ENCODE results near the gene OR2A12.
"Not testable (repeated sequence)": the region's sequence is repeated elsewhere in the genome, so short reads cannot be mapped to it uniquely, and the experiment has no call there.

OR2A12 gene

GRCh38 chr7:144122876-144123275, 36.8 kb downstream of the OR2A12 start, which contains the start of gene OR2A14:
OR2A14 (plus strand) TSS chr7:144123176; CDS start chr7:144129113, 5,937 bp downstream.
- FAIRE-seq = no peak

- FAIRE-seq = no peak
Measured at GRCh38 chr7:144127714-144128334, 41.7 kb downstream of the OR2A12 start.

GRCh38 chr7:144129601-144130000, 43.5 kb downstream of the OR2A12 start:
- FAIRE-seq = not testable (repeated sequence)

GRCh38 chr7:144130730-144131129, 44.7 kb downstream of the OR2A12 start:
- FAIRE-seq = no peak

GRCh38 chr7:144132262-144132661, 46.2 kb downstream of the OR2A12 start:
- FAIRE-seq = no peak

- FAIRE-seq = no peak
Measured at GRCh38 chr7:144133307-144133706, 47.2 kb downstream of the OR2A12 start.

- FAIRE-seq = no peak
Measured at GRCh38 chr7:144134116-144134515, 48.0 kb downstream of the OR2A12 start.

- no peak for FAIRE-seq
Measured at GRCh38 chr7:144137501-144137900, 51.4 kb downstream of the OR2A12 start.

GRCh38 chr7:144142187-144142586, 56.1 kb downstream of the OR2A12 start:
- FAIRE-seq = no peak

- no peak for FAIRE-seq
Measured at GRCh38 chr7:144144426-144144825, 58.3 kb downstream of the OR2A12 start.

GRCh38 chr7:144148224-144148827, 62.2 kb downstream of the OR2A12 start:
- no peak for FAIRE-seq
